Suprapubic skin (tissue), 4 donors: ENCODE results near the gene TBC1D22A. TPM values are rescaled to one million over a fixed set of nuclear protein-coding genes. Genes with fewer than 3 reads are reported as not detected.

Experiments used
- DNase-seq, 2 donors: peaks; one replicate each; pipeline ENCODE4 v3.0.0-alpha.2; 2019; ENCODE audit warnings: low spot score in 2 of 2
- H3K27ac ChIP-seq: fragments of 200-600 bp; sonication (generic); one replicate; pipeline ENCODE4 v1.5.1; 2019
- H3K27me3 ChIP-seq: fragments of 200-600 bp; sonication (generic); one replicate; pipeline ENCODE4 v1.5.1; 2019
- H3K36me3 ChIP-seq: fragments of 200-600 bp; sonication (generic); one replicate; pipeline ENCODE4 v1.5.1; 2019
- H3K4me1 ChIP-seq: fragments of 200-600 bp; sonication (generic); one replicate; pipeline ENCODE4 v1.5.1; 2019
- H3K4me3 ChIP-seq: fragments of 200-600 bp; sonication (generic); one replicate; pipeline ENCODE4 v1.5.1; 2019; ENCODE audit warnings: mild to moderate bottlenecking
- H3K9me3 ChIP-seq: fragments of 200-600 bp; sonication (generic); one replicate; pipeline ENCODE4 v1.5.1; 2019
- CTCF ChIP-seq, 2 donors: fragments of 200-600 bp in 1 of 2; fragments of 450-650 bp in 1 of 2; sonication (generic) in 1 of 2; IDR thresholded peaks; one replicate each; pipeline ENCODE4 v1.5.1; 2016 to 2019; ENCODE audit warnings: antibody characterized with exemption in 2 of 2, mild to moderate bottlenecking in 1 of 2, moderate library complexity in 1 of 2
- EP300 ChIP-seq: sonication (generic); formaldehyde crosslinking; IDR thresholded peaks from one replicate; pipeline ENCODE4 v1.6.1; 2017; ENCODE audit warnings: antibody characterized with exemption
- POLR2A ChIP-seq, 2 donors: fragments of 450-650 bp; IDR thresholded peaks; one replicate each; pipeline ENCODE4 v1.6.1; 2017; ENCODE audit warnings: antibody characterized with exemption in 2 of 2, mild to moderate bottlenecking in 2 of 2, moderate library complexity in 2 of 2
- POLR2AphosphoS5 ChIP-seq, 3 donors: sonication (generic); formaldehyde crosslinking; IDR thresholded peaks; one replicate each; pipeline ENCODE4 v1.6.1; 2017; ENCODE audit warnings: antibody characterized with exemption in 3 of 3
- WGBS: methylation state at CpG from one replicate; pipeline ENCODE4 v1.1.5; 2018; 5-methylcytosine and 5-hydroxymethylcytosine counted together
- total RNA-seq, 4 donors: library from RNA; depleted of rRNA; stranded (reverse); fragments of >200 nt; gene quantifications; one replicate each; pipeline ENCODE4 v1.1.0, GENCODE V29; 2016

The TBC1D22A gene
- total RNA-seq, 4 donors from 2014 or later = 24.8 to 43.2 (median 35.4) TPM

GRCh38 chr22:47059076-47059475, 296.6 kb downstream of the TBC1D22A start:
- no peaks in the 10 kb centered on the region for H3K4me1 ChIP-seq
- TF ChIP-seq POLR2A (IDR thresholded peaks at IDR 0.05) = no peak
- TF ChIP-seq EP300 = no peak
- no peak for TF ChIP-seq CTCF (IDR thresholded peaks at IDR 0.05)
- no peak for TF ChIP-seq POLR2AphosphoS5 (IDR thresholded peaks at IDR 0.05)
- WGBS = 92% methylated on average over 13 of the region's 15 CpGs
- peaks cover 27% of the 10 kb centered on the region for H3K36me3 ChIP-seq
- H3K9me3 ChIP-seq = no peaks in the 10 kb centered on the region
- H3K27ac ChIP-seq = no peak overlapping the region
- H3K27me3 ChIP-seq = no peaks in the 10 kb centered on the region
- no peak for DNase-seq
- no peak overlapping the region for H3K4me3 ChIP-seq

GRCh38 chr22:47059701-47060161, 297.3 kb downstream of the TBC1D22A start:
- no peak overlapping the region for H3K27ac ChIP-seq
- H3K4me3 ChIP-seq = no peak overlapping the region
- peaks cover 26% of the 10 kb centered on the region for H3K36me3 ChIP-seq
- TF ChIP-seq CTCF (IDR thresholded peaks at IDR 0.05) = no peak
- no peak for TF ChIP-seq POLR2A (IDR thresholded peaks at IDR 0.05)
- no peak for TF ChIP-seq POLR2AphosphoS5 (IDR thresholded peaks at IDR 0.05)
- TF ChIP-seq EP300 = no peak
- WGBS = 78% methylated on average over 8 of the region's 12 CpGs
- no peaks in the 10 kb centered on the region for H3K4me1 ChIP-seq
- no peak for DNase-seq
- no peaks in the 10 kb centered on the region for H3K27me3 ChIP-seq
- H3K9me3 ChIP-seq = no peaks in the 10 kb centered on the region

GRCh38 chr22:47060718-47061117, 298.3 kb downstream of the TBC1D22A start:
- Histone ChIP-seq H3K27ac (no peak overlapping the region), H3K4me3 (no peak overlapping the region), H3K36me3 (peaks cover 25% of the 10 kb centered on the region), H3K27me3 (no peaks in the 10 kb centered on the region), H3K9me3 (no peaks in the 10 kb centered on the region), H3K4me1 (no peaks in the 10 kb centered on the region)
- no peak for DNase-seq
- WGBS = 98% methylated on average over 15 of the region's 15 CpGs
- TF ChIP-seq CTCF (IDR thresholded peaks at IDR 0.05) (no peak), POLR2A (IDR thresholded peaks at IDR 0.05) (no peak)

GRCh38 chr22:47061226-47061625, 298.8 kb downstream of the TBC1D22A start:
- DNase-seq = no peak
- WGBS = 91% methylated on average over 14 of the region's 14 CpGs
- Histone ChIP-seq H3K4me3 (no peak overlapping the region), H3K9me3 (no peaks in the 10 kb centered on the region), H3K27me3 (no peaks in the 10 kb centered on the region), H3K27ac (no peak overlapping the region), H3K4me1 (no peaks in the 10 kb centered on the region), H3K36me3 (peaks cover 25% of the 10 kb centered on the region)
- no peak for TF ChIP-seq EP300
- no peak for TF ChIP-seq CTCF (IDR thresholded peaks at IDR 0.05)

GRCh38 chr22:47062126-47062525, 299.7 kb downstream of the TBC1D22A start:
- Histone ChIP-seq H3K36me3 (peaks cover 25% of the 10 kb centered on the region), H3K27me3 (no peaks in the 10 kb centered on the region), H3K27ac (no peak overlapping the region), H3K4me1 (no peaks in the 10 kb centered on the region), H3K4me3 (no peak overlapping the region), H3K9me3 (no peaks in the 10 kb centered on the region)
- DNase-seq = no peak
- TF ChIP-seq POLR2A (IDR thresholded peaks at IDR 0.05) (no peak), EP300 (no peak), POLR2AphosphoS5 (IDR thresholded peaks at IDR 0.05) (no peak), CTCF (IDR thresholded peaks at IDR 0.05) (no peak)
- WGBS = 97% methylated on average over 10 of the region's 10 CpGs
